Measurements from ENCODE around the gene FKRP.
"Not testable (repeated sequence)": the region's sequence is repeated elsewhere in the genome, so short reads cannot be mapped to it uniquely, and the experiment has no call there.

Gene FKRP, protein sequence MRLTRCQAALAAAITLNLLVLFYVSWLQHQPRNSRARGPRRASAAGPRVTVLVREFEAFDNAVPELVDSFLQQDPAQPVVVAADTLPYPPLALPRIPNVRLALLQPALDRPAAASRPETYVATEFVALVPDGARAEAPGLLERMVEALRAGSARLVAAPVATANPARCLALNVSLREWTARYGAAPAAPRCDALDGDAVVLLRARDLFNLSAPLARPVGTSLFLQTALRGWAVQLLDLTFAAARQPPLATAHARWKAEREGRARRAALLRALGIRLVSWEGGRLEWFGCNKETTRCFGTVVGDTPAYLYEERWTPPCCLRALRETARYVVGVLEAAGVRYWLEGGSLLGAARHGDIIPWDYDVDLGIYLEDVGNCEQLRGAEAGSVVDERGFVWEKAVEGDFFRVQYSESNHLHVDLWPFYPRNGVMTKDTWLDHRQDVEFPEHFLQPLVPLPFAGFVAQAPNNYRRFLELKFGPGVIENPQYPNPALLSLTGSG

DNA sequence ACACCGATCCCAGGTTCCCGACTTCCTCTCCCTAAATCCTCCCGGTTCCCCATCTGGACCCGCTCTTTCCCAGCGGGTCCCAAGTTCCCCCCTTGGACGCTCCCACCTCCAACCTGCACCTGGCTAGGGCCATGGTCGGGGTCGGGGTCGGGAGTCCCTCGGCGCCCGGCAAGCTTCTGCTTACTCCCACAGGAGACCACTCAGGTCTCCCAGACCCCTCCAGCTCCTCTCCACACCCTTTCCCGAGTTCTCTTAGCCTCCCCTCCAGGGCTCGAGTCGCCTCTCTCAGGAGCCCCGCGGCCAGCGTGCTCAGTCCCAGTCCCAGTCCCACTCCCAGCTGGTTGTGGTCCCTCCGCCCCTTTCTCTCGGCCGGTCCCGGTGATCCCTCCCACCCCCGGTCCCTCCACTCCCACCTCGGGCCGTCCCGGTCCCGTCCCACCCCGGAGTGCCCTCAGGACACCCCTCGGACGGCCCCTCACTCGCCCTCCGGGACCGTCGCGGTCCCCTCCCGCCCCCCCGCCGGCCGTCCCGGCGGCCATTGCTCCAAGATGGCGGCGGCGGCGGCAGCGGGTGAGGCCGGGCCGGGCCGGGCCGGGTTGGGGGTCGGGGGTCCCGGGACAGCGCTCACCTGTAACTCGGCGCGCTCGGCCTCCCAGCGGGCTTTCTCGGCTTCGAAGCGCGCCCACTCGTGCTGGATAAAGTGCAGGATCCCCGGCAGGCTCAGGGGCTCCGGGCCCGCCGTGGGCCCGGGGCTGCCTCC lies at the start of gene FKRP:
Gene FKRP (plus strand): TSS at position 537 of the 760 bp plus-strand sequence. CDS start 9,394 bp downstream, outside the sequence.
- DNase-seq (ENCODE audit: low spot score) = peak; percentile 85

DNA sequence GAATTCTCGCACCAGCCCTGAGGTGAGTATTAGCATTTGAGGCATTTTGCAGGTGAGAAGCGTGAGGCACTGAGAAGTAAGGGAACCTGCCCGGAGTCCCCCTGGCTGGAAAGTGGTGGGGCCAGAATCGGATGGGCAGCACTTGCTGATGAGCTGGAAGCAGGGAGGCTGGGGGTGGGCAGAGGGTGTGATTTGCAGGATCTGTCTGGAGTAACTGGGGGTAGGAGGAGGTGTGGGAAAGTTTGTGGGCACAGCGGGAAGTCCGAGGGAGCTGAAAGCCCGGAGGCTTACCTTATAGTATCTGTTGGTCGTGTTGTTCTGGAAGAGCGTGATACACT lies 49.0 kb upstream of the FKRP start:
- DNase-seq (ENCODE audit: low spot score) = no peak

- peak; percentile 100 for DNase-seq (ENCODE audit: low spot score)
These were observed 48.5 kb upstream of the FKRP start for GRCh38 chr19:46697204-46697960.

GRCh38 chr19:46698395-46699321 lies 47.2 kb upstream of the FKRP start:
- DNase-seq (ENCODE audit: low spot score) = no peak

- DNase-seq (ENCODE audit: low spot score) = no peak
These were observed 45.2 kb upstream of the FKRP start for GRCh38 chr19:46700704-46701103.

DNA sequence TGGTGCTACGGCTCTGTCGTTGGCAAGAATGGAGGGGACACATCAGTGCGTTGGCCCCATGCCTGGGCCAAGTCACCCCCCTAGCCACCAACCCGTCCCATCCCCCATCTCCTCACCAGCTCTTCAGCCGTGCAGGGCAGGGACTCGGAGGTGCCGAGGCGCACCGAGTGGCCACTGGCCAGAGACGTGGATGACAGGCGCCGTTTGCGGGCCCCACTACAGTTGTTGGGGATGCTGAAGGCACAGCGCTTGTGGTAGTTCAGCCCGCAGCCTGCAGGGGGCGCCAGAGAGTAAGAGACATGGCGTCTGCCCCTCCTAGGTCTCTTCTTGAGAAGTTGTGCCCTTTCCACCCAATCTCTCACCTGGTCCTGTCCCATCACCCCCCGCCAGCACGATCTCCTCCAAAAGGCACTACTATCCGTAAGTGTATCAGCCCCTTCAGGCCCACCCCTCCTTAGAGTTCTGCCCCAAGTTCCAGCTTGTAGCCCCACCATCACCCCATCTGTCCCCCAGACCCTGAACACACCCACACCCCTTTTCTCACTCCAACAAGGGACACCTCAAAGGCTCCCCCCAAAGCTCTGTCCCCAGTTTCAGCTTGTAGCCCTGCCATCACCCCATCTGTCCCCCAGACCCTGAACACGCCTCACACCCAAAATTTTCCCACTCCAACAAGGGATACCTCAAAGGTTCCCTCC lies 41.3 kb upstream of the FKRP start:
- peak; percentile 87 for DNase-seq (ENCODE audit: low spot score)

DNA sequence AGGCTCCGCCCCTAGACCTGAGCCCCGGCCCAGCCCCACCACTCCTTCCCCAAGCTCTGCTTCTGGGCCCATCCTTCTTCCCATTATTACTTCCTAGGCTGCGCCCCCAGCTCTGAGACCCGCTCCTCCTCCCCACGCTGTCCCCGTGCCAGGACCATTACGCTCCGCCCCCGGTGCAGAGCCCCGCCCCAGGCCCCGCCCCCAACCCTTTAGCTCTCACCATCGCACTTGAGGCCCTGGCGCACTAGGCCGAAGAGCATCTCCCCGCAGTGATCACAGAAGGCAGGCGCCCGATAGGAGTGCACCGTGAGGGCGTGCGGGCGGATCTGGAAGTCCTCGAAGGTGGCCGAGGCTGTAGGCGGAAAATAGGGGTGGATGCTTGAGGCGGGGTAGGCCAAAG lies 35.2 kb upstream of the FKRP start:
- peak; percentile 77 for DNase-seq (ENCODE audit: low spot score)

- DNase-seq (ENCODE audit: low spot score) = not testable (repeated sequence)
These were observed 33.0 kb upstream of the FKRP start for GRCh38 chr19:46712768-46713338.

DNA sequence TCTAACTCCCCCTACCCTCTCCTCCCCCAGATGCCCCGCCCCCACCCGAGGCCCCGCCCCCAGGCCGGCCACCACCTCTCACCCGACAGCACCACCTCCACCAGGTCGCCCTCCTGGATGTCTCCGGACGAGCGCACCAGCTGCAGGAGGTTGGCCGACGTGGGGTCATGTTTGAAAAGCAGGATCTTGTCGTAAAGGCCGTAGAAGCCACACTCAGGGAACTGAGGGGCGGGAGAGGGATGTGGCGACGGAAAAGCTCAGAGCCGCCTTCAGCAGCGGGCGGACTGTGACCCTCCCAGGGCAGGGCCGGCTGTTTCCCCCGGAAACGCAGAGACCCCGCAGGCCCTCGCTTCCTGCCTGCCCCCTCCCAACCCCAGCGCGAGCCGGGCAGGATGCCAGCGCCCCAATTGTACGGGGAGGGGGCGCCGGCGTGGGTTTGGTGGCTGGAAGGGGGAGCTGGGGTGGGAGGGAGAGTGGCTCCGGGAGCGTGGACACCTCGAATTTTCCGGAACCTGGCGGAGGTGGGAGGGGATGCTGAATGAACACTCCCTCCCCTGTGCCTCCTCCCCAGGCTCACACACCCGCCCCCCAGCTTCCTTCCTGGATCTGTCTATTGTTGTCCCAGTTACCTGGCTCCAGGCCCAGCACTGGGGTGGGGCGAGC lies 31.9 kb upstream of the FKRP start:
- peak; percentile 92 for DNase-seq (ENCODE audit: low spot score)

DNA sequence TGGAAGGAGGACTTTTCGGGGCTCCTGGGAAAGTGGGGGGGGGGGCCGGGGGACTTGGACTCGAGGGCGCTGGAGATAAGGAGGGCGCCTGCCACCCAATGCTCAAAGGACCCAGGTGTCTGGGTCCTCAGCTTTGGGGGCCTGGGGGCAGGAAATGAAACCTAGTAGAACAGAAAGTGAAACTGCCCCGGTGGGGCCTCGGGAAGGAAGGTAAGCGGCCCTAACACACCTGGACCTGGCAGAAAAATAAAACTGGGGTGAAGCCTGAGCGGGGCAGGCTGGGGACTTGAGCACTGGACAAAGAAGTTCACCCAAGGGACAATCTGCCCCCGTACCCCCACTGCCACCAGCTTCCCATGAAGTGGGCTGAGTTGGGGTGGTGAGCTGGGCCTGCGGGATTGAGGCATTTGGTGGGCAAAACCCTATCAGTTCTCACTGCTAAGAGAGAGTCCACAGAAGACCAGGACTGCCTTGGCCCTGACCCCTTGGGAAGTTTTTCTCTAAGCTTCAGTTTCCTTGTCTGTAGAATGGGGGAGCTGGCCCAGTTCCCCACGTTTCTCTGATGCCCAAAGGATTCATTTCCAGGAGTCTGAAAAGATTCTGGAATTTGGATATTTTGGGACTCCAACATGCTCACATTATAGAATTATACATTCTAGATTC lies 31.3 kb upstream of the FKRP start:
- DNase-seq (ENCODE audit: low spot score) = no peak

DNA sequence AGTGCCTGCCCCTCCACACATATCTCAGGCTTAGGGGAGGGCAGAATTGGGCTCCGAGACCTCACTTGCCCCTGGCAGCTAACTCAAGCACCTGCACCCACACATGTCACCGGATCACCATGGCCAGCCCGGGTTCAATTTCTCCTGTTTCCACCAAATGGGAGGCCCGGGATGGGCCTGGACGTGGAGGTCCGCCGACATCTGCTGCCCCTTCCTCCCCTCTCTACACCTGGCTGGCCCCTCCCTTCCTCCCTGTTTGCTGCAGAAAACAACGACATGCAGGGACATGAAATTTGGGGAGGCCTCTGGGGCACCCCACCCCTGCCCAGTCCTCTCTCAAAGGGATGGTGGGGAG lies 30.3 kb upstream of the FKRP start:
- DNase-seq (ENCODE audit: low spot score) = no peak

DNA sequence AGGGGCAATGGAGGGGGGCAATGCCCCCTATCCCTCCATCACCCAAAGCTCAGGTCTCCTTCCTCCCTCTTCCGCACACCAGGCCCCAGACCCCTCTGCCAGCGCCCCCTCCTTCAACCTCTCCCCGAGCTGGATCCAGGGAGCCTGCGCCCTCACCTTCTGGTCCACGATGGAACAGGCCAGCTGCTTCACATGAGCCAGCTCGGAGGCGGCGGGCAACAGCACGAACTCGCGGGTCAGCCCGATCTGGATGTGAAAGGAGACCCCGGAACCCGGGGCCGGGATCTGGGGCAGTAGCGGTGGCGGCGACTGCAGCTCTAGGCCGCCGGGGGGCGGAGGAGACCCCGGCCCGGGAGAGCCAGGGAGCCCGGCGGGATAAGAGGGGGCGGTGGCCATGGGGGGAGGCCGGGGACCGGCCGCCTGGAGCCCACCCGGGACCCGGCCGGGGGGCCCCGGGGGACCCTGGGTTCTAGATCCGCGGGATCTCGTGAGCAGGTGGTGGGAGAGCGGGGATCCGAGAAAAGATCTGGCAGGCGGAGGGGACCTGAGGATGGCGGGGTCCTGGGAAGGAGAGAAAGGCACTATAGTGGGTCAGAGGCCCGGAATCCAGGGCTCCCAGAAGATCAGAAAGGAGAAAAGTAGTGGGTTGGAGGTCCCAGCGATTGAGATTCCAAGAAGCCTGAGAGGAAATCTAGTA lies 29.7 kb upstream of the FKRP start:
- DNase-seq (ENCODE audit: low spot score) = peak; percentile 62

DNA sequence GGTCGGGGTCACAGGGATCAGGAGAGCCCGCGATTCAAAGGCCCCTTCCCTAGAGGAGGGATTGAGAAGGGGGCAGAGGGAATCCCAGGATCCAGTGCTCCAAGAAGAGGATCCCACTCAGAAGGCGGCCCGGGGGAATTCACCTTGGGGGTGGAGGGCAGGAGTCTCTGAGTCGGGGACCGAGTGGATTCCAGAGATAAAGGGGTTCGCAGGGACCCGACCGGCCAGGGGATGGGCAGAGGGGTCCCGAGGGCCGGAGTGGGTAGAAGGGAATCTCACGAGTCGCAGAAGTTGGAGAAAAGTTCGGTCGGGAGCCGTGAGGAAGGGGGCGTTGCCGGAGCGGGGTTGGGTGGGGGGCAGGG lies 29.2 kb upstream of the FKRP start:
- no peak for DNase-seq (ENCODE audit: low spot score)

- peak; percentile 95 for DNase-seq (ENCODE audit: low spot score)
These were observed 28.7 kb upstream of the FKRP start, which contains the start of gene PRKD2 for GRCh38 chr19:46717034-46717715. TSS of gene PRKD2 (minus strand) at chr19:46717114. CDS start at chr19:46716370, 744 bp downstream.

DNA sequence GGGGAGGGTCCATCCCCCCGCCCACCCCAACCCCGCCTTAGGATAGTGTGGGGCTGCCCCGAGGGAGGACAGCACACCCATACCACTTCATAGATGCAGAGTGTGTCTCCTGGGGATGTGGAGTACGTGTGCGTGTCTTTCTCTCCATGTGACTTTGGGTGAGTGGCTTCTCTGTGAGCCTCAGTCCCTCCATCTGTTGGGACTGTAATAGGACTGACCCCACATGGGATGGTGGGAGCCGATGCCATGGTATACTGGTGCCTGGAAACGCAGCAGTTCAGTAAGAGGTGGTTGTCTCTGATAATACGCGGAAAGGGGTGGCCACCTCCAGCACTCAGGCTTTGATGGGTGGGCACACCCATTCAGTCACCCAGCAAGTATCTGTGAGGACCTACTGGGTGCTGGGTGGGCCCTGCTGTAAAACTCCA lies 28.1 kb upstream of the FKRP start:
- no peak for DNase-seq (ENCODE audit: low spot score)

DNA sequence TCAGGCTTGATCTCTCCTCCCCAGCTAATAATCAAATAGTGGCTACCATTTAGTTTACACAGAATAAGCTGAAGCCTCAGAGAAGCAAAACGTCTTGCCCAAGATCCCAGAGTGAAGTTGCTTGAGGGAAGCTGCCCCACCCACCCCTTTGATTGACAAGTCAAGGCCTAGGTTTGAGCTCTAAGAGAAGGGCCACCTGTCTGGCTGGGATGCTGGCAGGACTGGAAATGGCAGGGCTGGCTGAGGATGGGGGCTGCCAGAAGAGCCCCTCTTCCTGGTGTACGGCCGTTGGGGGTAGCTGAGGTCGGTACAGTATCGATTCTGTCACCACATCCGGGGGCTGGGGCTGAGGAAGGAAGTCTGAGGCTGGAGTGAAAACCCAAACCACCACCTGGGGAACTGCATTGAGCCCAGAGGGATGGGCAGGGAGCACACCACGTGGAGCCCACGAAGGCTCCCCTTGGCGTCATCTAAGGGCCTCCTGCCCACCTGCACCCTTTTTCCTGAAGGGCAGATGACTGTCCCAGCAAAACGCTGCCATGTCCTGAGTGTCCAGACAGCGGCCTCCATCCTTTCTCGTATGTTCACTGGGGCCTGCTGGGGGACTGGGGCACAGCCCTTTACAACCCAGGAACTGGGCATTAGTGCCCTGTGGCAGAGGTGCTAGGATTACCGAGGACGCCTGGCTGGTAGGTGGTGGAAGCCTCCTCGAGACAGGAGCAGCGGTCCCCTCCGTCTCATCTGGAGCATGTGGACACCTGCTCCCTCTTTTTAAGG lies 27.5 kb upstream of the FKRP start:
- DNase-seq (ENCODE audit: low spot score) = no peak

GRCh38 chr19:46718934-46719622 lies 26.8 kb upstream of the FKRP start:
- no peak for DNase-seq (ENCODE audit: low spot score)

Data from iPS-NIHi11 (cell line).